NCI-H345 (cell line): Measurements from ENCODE around the gene RFXAP.
A peak's percentile ranks its signal among the peaks of the same experiment; 100 is the strongest.

Experiments used
- DNase-seq: peaks from one replicate; lab custom pipeline; 2025; lab: John Stamatoyannopoulos, UW

RFXAP gene

GRCh38 chr13:36817996-36818803, 822 bp upstream of the RFXAP start:
- DNase-seq = no peak

GRCh38 chr13:36819739-36820090, 693 bp downstream of the RFXAP start:
- DNase-seq = peak; percentile 32

- DNase-seq = no peak
Observed at GRCh38 chr13:36820222-36820621, 1.2 kb downstream of the RFXAP start.

GRCh38 chr13:36822785-36823184, 3.8 kb downstream of the RFXAP start:
- no peak for DNase-seq

GRCh38 chr13:36829753-36830152, 10.7 kb downstream of the RFXAP start:
- no peak for DNase-seq

- no peak for DNase-seq
Observed at GRCh38 chr13:36831291-36831690, 12.3 kb downstream of the RFXAP start.

- no peak for DNase-seq
Observed at GRCh38 chr13:36834299-36834698, 15.3 kb downstream of the RFXAP start.

- no peak for DNase-seq
Observed at GRCh38 chr13:36837354-36838092, 18.5 kb downstream of the RFXAP start.

GRCh38 chr13:36839281-36839680, 20.3 kb downstream of the RFXAP start:
- DNase-seq = no peak

GRCh38 chr13:36839981-36840380, 21.0 kb downstream of the RFXAP start:
- no peak for DNase-seq

GRCh38 chr13:36840718-36841250, 21.8 kb downstream of the RFXAP start:
- no peak for DNase-seq

GRCh38 chr13:36841391-36841790, 22.4 kb downstream of the RFXAP start:
- no peak for DNase-seq

GRCh38 chr13:36847606-36848005, 28.6 kb downstream of the RFXAP start:
- DNase-seq = no peak

- DNase-seq = peak; percentile 16
Observed at GRCh38 chr13:36848199-36848982, 29.4 kb downstream of the RFXAP start.

- DNase-seq = peak; percentile 7
Observed at GRCh38 chr13:36850790-36851438, 31.9 kb downstream of the RFXAP start.

GRCh38 chr13:36857253-36857652, 38.2 kb downstream of the RFXAP start:
- DNase-seq = no peak

GRCh38 chr13:36858290-36858689, 39.3 kb downstream of the RFXAP start:
- peak; percentile 52 for DNase-seq

- no peak for DNase-seq
Observed at GRCh38 chr13:36859259-36859658, 40.2 kb downstream of the RFXAP start.

- DNase-seq = no peak
Observed at GRCh38 chr13:36862002-36862685, 43.1 kb downstream of the RFXAP start.

- no peak for DNase-seq
Observed at GRCh38 chr13:36862722-36863121, 43.7 kb downstream of the RFXAP start.

GRCh38 chr13:36865265-36865664, 46.2 kb downstream of the RFXAP start:
- no peak for DNase-seq
